Skeletal muscle cell (primary cell): ENCODE data around the gene ACOT8.

ENCODE experiments used
- DNase-seq: peaks from one replicate; pipeline ENCODE4 v3.0.0-alpha.2; 2010; ENCODE audit warnings: low read depth
- H3K4me3 ChIP-seq: 2 replicates; pipeline ENCODE4 v1.5.1; 2011; ENCODE audit warnings: low read depth, mild to moderate bottlenecking, control low read depth, low read length, moderate library complexity

Gene ACOT8

DNA sequence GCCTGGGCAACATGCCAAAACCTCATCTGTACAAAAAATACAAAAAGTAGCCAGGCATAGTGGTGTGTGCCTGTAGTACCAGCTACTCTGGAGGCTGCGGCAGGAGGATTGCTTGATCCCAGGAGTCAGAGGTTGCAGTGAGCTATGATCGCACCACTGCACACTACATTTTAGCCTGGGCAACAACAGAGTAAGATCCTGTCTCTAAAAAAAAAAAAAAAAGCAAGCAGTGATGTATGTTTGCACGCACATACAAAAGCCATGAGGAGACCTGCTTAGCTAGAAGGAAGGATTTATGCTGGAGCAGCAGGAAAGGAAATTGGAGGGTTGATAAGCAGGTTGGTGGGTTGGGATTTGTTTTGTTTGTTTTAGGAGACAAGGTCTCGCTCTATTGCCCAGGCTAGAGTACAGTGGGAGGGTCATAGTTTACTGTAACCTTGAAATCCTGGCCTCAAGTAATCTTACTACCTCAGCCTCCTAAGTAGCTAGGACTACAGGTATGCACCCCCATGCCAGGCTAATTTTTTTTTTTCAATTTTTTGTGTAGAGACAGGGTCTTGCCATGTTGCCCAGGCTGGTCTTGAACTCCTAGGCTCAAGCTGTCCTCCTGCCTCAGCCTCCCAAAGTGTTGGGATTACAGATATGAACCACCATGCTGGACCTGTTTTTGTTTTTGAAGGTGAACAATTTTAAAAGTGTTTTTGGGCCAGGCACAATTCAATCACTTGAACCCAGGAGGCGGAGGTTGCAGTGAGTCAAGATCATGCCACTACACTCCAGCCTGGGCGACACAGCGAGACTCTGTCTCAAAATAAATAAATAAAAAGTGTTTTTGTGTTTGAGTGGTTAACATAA lies 4.3 kb upstream of the ACOT8 start:
- no peak for DNase-seq
- no peak overlapping the region for H3K4me3 ChIP-seq

DNA sequence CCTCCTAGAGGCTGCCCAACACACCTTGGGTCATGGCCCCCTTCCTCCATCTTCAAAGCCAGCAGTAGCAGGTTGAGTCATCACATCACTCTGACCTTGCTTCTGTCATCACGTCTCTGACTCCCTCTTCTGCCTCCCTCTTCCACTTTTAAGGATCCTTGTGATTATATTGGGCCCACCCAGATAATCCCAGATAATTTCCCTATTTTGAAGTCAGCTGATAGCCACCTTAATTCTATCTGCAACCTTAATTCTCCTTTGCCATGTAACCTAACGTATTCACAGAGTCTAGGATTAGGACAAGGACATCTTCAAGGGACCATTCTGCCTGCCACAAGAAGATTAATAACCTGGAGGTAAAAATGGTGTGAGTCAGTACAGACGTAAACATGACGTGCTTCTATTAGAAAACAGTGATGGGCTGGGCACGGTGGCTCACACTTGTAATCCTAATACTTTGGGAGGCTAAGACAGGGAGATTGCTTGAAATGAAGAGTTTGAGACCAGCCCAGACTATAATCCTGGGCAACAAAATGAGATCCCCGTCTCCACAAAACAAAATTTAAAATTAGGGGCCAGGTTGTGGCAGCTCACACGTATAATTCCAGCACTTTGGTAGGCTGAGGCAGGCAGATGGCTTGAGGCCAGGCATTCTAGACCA lies 3.5 kb upstream of the ACOT8 start:
- no peak overlapping the region for H3K4me3 ChIP-seq
- DNase-seq, result no peak

DNA sequence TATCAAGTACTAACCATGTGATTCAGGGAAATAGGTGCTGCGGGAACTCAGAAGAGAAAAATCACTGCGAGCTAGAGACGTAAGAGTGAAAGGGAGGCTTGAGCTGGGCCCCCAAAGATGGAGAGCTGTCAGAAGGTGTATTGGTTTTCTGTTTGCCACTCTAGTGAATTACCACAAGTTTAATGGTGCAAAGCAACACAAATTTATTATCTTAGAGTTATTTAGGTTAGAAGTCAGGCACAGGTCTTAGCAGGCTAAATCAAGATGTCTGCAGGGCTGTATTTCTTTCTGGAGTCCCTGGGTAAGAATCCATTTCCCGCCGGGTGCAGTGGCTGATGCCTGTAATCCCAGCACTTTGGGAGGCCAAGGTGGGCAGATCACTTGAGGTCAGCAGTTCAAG lies 2.7 kb upstream of the ACOT8 start:
- no peak overlapping the region for H3K4me3 ChIP-seq
- DNase-seq, result no peak

DNA sequence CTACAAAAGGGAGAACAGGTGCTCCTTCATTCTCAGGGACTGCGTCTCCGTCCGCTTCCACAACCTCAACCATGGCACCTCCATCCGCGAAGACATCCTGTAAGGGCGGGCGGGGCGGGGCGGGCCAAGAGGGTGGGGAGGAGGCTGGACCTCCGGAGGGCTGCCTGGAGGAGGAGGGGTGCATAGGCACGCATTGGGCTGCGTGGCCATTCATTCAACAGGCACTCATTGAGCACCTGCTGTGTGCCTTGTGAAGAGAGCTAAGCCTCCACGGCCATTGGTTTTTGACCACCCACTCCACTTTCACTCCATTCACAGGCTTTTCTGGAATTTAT lies 657 bp upstream of the ACOT8 start:
- peak overlapping the region; percentile 90 for H3K4me3 ChIP-seq
- no peak for DNase-seq

DNA sequence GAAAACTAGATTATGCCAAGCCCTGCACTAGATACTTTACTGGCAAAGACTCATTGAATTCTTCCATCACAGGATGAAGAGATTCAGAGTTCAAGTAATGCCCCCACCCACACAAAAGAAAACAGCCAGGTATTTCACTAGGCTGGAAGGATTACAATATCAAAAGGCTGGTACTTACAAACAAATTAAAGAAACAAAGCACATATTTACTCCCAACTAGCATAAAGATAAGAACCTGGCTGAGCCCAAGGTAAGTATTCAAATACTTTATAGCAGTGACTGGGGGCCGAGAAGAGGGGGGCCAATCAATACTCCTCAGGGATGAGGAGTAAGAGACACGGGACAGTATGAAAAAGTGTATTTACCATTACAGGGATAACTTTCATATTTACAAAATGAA lies 3.7 kb downstream of the ACOT8 start:
- DNase-seq, result no peak

DNA sequence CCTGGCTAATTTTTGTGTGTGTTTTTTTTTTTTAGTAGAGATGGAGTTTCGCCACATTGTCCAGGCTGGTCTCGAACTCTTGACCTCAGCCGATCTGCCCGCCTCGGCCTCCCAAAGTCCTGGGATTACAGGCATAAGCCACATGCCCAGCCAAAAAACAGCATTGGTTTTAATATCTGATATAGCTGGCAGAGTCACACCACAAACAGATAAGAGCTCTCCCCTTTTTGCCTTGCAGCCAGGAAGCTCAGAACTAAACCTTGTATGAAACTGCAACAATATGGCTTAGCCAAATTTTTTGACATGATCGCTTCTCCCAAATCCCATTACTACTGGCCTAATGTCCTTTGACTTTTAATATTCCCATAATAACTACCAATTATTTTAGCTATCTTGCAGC lies 4.9 kb downstream of the ACOT8 start:
- no peak for DNase-seq
- H3K4me3 ChIP-seq, result no peak overlapping the region

More for the DNA sequence above, 3.7 kb downstream of the ACOT8 start:
- no peak overlapping the region for H3K4me3 ChIP-seq

DNA sequence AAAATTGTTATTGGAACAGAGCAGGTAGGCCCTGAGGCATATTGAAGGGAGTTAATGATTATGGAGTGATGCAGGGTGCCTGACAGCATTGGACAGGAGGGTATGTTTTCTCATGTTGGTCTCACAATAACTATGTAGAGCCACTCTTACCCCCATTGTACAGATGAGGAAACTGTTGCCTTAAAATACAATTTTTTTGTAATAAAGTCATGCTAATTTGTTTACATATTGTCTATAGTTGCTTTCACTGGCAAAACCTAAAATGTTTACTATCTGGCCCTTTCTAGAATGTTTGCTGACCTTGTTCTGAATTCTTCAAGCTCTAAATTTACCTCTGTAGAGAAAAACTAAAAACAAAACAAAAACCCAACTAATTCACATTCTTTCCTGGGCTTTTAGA lies 5.7 kb downstream of the ACOT8 start:
- no peak overlapping the region for H3K4me3 ChIP-seq
- no peak for DNase-seq

DNA sequence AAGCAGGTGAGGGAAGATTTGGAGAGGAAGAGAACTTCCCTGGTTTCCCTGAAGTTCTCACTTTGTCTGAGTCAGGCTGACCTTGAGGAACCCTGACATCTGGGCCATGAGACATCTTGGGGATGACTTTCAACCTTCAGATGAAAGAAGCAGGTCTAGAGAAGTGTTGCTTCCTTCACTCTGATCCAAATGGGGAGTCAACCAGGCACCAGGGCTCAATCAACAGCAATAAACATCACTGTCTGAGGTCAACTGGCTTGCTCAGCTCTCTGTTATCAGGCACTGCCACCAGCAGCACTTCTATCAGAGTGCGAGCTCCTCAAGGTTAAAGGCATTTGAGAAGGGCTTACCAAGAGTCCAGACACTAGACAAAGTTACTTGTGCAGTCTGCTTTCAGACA lies 6.3 kb downstream of the ACOT8 start:
- H3K4me3 ChIP-seq, result no peak overlapping the region
- DNase-seq, result no peak

DNA sequence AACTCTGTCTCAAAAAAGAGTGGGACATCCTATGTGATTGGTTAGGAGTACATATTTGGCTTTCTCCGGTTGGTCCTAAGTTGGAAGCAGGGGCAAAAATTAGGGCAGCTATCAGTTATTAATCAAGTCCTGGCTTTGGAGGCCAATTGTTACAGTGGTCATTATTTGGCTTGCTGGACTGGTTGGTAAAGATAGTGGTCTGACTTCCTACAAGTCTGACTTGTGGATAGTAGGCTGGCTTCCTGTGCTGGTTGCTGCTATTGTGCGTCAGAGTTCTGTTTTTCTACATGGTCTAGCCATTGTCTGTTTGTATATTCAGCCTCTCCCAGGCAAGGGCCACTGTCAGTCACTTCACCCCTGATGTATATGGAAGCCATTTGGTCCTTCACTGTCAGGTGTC lies 7.0 kb downstream of the ACOT8 start:
- H3K4me3 ChIP-seq, result no peak overlapping the region
- DNase-seq, result no peak

DNA sequence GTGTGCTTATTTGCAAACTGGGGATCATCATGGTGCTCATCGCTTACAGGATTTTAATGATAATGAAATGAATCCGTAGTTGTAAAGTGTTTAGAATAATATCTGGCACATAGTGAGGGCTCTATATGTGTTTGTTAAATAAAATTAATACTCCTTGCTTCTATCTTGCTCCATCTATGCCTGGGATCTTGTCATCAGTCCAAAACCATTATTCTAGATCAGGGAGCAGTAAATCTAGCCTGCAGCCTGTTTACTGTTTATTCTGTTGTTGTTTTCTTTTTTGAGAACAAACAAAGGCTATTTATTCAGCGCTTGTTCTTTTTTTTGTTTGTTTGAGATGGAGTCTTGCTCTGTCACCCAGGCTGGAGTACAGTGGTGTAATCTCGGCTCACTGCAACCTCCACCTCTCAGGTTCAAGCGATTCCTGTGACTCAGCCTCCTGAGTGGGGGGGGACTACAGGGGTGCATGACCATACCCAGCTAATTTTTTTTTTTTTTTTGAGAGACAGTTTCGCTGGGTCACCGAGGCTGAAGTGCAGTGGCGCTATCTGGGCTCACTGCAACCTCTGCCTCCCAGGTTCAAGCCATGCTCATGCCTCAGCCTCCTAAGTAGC lies 8.1 kb downstream of the ACOT8 start:
- H3K4me3 ChIP-seq, result no peak overlapping the region
- no peak for DNase-seq

DNA sequence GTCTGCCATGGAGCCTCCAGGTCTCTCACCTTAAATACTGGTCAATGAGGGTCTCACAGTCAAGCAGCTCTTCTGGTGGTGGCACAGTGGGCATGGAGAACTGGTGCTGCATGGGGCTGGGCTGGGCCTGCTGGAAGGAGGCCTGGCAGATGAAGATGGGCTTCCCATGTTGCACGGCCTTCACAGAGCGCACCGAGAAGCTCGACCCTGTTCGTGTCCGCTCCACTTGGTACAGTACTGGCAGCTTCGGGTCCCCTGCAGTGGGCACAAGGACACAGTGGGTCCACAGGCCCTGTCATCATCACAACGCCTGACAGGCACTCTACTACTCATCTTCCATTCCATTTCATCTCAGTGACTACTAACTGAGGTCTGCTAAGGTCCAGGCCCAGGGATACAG lies 8.8 kb downstream of the ACOT8 start:
- no peak for DNase-seq
- H3K4me3 ChIP-seq, result no peak overlapping the region

DNA sequence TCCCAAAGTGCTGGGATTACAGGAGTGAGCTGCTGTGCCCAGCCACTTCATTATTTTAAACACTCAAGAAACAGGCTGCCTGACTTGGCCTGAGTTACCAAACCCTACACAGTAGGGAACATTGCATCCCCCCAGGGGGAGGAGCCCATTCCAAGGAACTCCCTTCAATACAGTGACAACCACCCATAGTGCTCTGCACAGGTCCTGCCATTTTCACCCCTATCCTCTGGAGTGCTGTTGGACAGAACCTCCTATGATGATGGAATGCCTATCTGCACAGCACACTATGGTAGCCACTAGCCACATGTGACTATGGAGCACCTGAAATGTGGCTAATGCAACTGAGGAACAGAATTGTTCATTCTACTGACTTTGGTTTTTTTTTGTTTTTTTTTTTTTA lies 11.7 kb downstream of the ACOT8 start:
- H3K4me3 ChIP-seq, result no peak overlapping the region
- no peak for DNase-seq

DNA sequence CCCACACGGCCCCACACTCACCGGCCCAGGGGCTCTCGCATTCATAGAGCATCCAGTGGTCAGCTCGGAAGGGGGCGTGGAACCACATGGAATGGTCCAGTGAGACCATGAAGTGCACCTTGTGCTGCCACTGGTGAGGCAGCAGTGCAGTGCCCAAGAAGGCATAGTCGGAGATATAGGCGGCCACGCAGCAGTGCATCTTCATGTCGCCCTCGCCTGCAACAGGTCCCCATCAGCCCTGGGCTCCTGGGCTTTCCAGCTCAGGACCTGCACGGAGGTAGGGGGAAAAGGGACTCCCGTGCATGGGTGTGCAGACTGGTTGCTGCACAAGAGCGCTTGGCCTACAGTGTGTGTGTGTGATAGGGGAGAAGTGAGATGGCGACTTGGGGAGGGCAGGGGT lies 13.7 kb downstream of the ACOT8 start:
- no peak overlapping the region for H3K4me3 ChIP-seq
- no peak for DNase-seq

DNA sequence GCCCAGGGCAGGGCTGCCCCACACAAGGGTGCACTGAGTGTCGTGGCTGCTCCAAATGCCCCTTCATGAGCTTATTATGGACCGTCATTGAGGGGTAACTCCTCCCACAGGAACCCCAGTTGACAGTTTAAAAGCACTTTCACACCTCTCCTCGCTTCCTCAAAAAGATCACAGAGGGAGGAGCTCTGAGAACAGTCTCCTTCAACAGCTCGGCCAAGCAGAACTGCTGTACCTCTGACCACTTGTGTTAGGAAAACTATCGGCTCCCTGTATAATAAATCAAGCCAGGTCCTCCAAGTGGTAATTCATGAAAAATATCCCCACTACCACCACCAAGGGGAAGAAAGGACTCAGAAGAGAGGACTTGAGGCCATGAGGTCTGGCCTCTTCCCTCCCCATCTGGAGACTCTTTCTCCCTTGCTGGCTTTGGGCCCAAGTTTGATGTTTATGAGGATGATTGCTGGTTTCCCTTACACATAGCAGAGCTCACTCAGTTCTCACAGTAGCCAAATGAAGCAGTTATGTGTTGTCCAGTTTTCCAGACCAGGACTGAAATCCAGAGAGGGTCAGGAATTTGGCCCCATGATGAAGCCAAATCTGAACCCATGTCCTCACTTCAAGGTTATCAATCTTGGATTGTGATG lies 14.9 kb downstream of the ACOT8 start:
- no peak for DNase-seq
- no peak overlapping the region for H3K4me3 ChIP-seq

DNA sequence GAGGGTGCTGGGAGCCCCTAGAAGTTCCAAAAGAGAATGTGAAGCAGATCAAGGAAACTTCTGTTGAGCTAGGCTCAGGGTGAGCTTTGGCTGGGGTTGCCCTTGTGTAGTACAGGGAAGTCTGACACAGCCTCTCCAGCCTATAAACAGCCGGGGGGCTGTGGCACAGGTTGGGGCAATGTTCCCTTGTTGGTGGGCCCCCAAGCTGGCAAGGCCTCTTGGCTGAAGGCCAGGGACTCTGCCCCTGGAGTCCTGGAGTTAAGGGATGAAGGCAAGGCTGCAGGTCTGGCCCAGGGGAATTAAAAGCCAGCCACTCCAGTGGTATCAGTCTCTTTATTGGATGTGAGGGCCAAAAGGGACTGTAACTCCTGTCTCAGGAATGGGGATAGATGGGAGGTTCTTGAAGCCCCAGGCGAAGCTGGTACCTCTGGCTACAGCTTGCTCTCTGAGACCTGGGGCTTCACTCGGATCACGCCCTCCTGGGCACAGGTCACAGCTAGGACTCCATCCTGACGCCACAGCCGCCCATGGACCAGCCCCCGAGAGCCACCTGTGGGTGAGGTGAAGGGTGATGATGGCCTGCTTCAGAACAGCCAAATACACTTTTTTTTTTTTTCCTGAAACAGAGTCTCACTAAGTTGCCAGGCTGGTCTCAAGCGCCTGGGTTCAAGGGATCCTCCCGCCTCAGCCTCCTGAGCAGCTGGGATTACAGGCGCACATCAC lies 15.6 kb downstream of the ACOT8 start:
- no peak overlapping the region for H3K4me3 ChIP-seq
- DNase-seq, result no peak

DNA sequence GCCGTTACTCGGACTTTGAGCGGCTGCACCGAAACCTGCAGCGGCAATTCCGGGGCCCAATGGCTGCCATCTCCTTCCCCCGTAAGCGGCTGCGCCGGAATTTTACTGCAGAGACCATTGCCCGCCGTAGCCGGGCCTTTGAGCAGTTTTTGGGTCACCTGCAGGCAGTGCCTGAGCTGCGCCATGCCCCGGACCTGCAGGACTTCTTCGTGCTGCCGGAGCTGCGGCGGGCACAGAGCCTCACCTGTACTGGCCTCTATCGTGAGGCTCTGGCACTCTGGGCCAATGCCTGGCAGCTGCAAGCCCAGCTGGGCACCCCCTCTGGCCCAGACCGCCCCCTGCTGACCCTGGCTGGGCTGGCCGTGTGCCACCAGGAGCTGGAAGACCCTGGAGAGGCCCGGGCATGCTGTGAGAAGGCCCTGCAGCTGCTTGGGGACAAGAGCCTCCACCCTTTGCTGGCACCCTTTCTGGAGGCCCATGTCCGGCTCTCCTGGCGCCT lies 16.4 kb downstream of the ACOT8 start:
- no peak overlapping the region for H3K4me3 ChIP-seq

DNA sequence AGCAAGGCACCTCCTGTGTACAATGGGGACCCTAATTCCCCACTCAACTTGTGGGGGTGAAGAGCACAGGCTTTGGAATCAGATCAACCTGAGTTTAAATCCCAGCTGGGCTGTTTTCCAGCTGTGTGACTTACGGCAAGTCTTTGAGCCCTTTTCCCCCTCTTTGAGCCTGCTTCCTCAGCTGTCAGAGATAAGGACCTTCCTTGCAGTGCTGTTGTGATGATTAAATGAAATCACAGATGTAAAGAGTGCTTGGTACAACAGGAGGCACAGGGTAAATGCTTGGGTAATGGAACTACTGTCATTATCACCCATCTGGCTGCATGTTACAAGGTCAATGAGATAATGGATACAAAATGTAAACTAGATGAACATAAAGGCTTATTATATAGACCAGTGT lies 20.4 kb downstream of the ACOT8 start:
- no peak overlapping the region for H3K4me3 ChIP-seq
- DNase-seq, result no peak

More for the DNA sequence above, 16.4 kb downstream of the ACOT8 start:
- no peak for DNase-seq

DNA sequence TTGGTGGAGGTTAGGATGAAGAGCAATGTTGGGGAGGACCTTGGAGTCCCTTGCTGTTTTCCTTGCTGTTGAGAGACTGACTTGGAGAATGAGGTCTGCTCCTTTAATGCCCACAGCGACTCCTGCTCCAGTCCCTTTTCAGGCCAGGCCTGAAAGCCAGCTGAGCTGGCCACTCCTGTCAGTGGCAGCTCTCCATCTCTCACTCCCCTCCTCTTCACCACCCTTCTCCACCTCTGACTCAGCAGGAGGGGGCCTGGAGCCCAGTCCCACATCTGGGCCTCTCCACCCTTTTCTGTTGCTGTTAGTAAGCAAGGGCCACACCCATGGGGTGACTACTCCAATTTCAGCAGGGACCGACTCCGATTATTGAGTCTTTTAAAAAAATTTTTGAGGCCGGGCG lies 21.4 kb downstream of the ACOT8 start:
- no peak for DNase-seq
- no peak overlapping the region for H3K4me3 ChIP-seq

DNA sequence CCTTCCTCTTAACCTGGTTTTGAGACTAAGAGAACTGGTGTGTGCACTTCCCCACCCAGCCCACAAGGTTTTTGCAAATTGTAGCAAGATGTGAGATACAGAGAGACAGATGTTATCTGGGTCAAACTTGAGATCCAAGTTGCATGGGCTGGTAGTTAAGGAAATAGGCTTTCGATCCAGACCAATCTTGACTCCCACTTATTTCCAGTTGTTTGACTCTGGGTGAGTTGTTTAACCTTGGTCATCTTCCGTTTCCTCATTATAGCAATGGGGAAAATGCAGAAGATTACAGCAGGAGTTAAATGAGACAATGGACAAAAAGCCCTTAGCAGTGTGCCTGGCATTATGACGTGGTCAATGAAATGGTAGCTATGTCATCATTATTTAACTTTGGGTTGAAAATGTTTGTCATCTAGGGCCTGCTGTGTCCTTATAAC lies 21.8 kb downstream of the ACOT8 start:
- peak overlapping the region; percentile 74 for H3K4me3 ChIP-seq
- no peak for DNase-seq

DNA sequence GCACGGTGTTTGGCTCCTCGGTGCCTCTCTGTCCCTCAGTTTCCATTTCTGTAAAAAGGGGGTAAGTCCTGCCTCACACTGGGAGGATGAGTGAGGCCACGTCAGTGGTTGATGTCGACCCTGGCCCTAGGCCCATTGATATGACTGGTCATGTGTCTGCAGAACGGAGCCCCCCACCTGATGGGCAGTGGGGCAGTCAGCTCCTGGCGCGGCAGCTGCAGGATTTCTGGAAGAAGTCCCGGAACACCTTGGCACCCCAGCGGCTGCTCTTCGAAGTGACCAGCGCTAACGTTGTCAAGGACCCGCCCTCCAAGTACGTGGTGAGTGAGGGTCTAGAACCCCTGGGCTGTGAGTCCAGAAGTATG lies 22.4 kb downstream of the ACOT8 start:
- no peak for DNase-seq
- H3K4me3 ChIP-seq, result peak overlapping the region; percentile 74
